ELF-1 (cell line): ENCODE data around the gene IFNAR1.
"Not testable (repeated sequence)": the region's sequence is repeated elsewhere in the genome, so short reads cannot be mapped to it uniquely, and the experiment has no call there.

Source experiments
- DNase-seq: peaks from one replicate; pipeline ENCODE4 v3.0.0-alpha.2; 2016; ENCODE audit warnings: low read depth, low spot score

The IFNAR1 gene

GRCh38 chr21:33305938-33306337 is 18.8 kb upstream of the IFNAR1 start:
- DNase-seq: no peak

- no peak for DNase-seq
Observed at GRCh38 chr21:33308586-33309490, 15.9 kb upstream of the IFNAR1 start.

- no peak for DNase-seq
Observed at GRCh38 chr21:33309778-33310177, 15.0 kb upstream of the IFNAR1 start.

GRCh38 chr21:33312121-33312520 is 12.6 kb upstream of the IFNAR1 start:
- no peak for DNase-seq

GRCh38 chr21:33313183-33313582 is 11.6 kb upstream of the IFNAR1 start:
- DNase-seq: no peak

GRCh38 chr21:33313611-33314010 is 11.2 kb upstream of the IFNAR1 start:
- no peak for DNase-seq

GRCh38 chr21:33314111-33314510 is 10.7 kb upstream of the IFNAR1 start:
- no peak for DNase-seq

GRCh38 chr21:33315946-33316710 is 8.6 kb upstream of the IFNAR1 start:
- DNase-seq: no peak

GRCh38 chr21:33317145-33317544 is 7.6 kb upstream of the IFNAR1 start:
- DNase-seq: no peak

- DNase-seq: no peak
Observed at GRCh38 chr21:33317786-33318486, 6.8 kb upstream of the IFNAR1 start.

GRCh38 chr21:33321005-33321404 is 3.8 kb upstream of the IFNAR1 start:
- DNase-seq: not testable (repeated sequence)

GRCh38 chr21:33323610-33324009 is 1.2 kb upstream of the IFNAR1 start:
- DNase-seq: not testable (repeated sequence)

- no peak for DNase-seq
Observed at GRCh38 chr21:33325222-33326067, 675 bp downstream of the IFNAR1 start.

- DNase-seq: peak; percentile 31
Observed at GRCh38 chr21:33327326-33327725, 2.6 kb downstream of the IFNAR1 start.

GRCh38 chr21:33327792-33328433 is 3.1 kb downstream of the IFNAR1 start:
- peak; percentile 11 for DNase-seq

- DNase-seq: no peak
Observed at GRCh38 chr21:33330726-33331125, 6.0 kb downstream of the IFNAR1 start.

GRCh38 chr21:33332143-33332542 is 7.4 kb downstream of the IFNAR1 start:
- DNase-seq: no peak

- DNase-seq: no peak
Observed at GRCh38 chr21:33334191-33334590, 9.4 kb downstream of the IFNAR1 start.

GRCh38 chr21:33334824-33335223 is 10.1 kb downstream of the IFNAR1 start:
- no peak for DNase-seq

GRCh38 chr21:33339135-33339534 is 14.4 kb downstream of the IFNAR1 start:
- no peak for DNase-seq

GRCh38 chr21:33339918-33340317 is 15.1 kb downstream of the IFNAR1 start:
- no peak for DNase-seq
